Gastrocnemius medialis (tissue), 4 donors: ENCODE results near the gene SPACA4. TPM values are rescaled to one million over a fixed set of nuclear protein-coding genes. Genes with fewer than 3 reads are reported as not detected.

ENCODE experiments used
- ATAC-seq, 2 donors: fragments of 150-250 bp; one replicate each; pipeline ENCODE4 v1.9.1; 2016
- DNase-seq, 2 donors: peaks; one replicate each; pipeline ENCODE4 v3.0.0-alpha.2; 2019
- H3K27ac ChIP-seq, 4 donors: fragments of 200-600 bp; sonication (generic); 1 replicate in 1 of 4; 2 replicates in 3 of 4; pipeline ENCODE4 v1.5.1; 2016 to 2018; ENCODE audit warnings: mild to moderate bottlenecking in 2 of 4, moderate library complexity in 1 of 4
- H3K27me3 ChIP-seq, 3 donors: fragments of 200-600 bp; sonication (generic) in 2 of 3; 1 replicate in 1 of 3; 2 replicates in 2 of 3; pipeline versions ENCODE4 v1.5.1 to v1.6.0; 2016 to 2019; ENCODE audit warnings: mild to moderate bottlenecking in 1 of 3, moderate library complexity in 1 of 3
- H3K36me3 ChIP-seq, 2 donors: fragments of 200-600 bp; sonication (generic) in 1 of 2; one replicate each; pipeline ENCODE4 v1.5.1; 2017 to 2018
- H3K4me1 ChIP-seq, 2 donors: fragments of 200-600 bp; sonication (generic) in 1 of 2; one replicate each; pipeline ENCODE4 v1.5.1; 2016 to 2017; ENCODE audit warnings: mild to moderate bottlenecking in 2 of 2
- H3K4me3 ChIP-seq, 4 donors: fragments of 200-600 bp; sonication (generic) in 3 of 4; 1 replicate in 1 of 4; 2 replicates in 3 of 4; pipeline ENCODE4 v1.5.1; 2016 to 2019; ENCODE audit warnings: mild to moderate bottlenecking in 2 of 4
- H3K9me3 ChIP-seq, 3 donors: fragments of 200-600 bp; sonication (generic) in 2 of 3; 1 replicate in 1 of 3; 2 replicates in 2 of 3; pipeline ENCODE4 v1.5.1; 2016 to 2019
- CTCF ChIP-seq, 5 experiments: fragments of 450-650 bp in 3 of 5; fragments of 200-600 bp in 2 of 5; sonication (generic) in 2 of 5; IDR thresholded peaks in 4 of 5; conservative IDR thresholded peaks in 1 of 5; 1 replicate in 4 of 5; 2 replicates in 1 of 5; pipeline ENCODE4 v1.5.1; 2016 to 2019; ENCODE audit warnings: antibody characterized with exemption in 5 of 5, mild to moderate bottlenecking in 3 of 5, moderate library complexity in 3 of 5
- POLR2A ChIP-seq, 2 donors: fragments of 450-650 bp; IDR thresholded peaks; one replicate each; pipeline ENCODE4 v1.6.1; 2017; ENCODE audit warnings: antibody characterized with exemption in 2 of 2, mild to moderate bottlenecking in 2 of 2, moderate library complexity in 2 of 2
- in situ Hi-C, 4 donors: fragments of 200-750 bp; cut with MboI; loops; one replicate each; pipeline versions ENCODE4 v1.15.0 to v1.8.0; 2017; ENCODE audit warnings: low sequenced_read_pairs in 4 of 4
- intact Hi-C: fragments of 100-400 bp; cut with DNase I; formaldehyde crosslinking; loops from one replicate; pipeline ENCODE4 v1.15.1; 2023; ENCODE audit warnings: low total_unique reads
- total RNA-seq, 4 donors: library from RNA; depleted of rRNA; stranded (reverse); fragments of >200 nt; gene quantifications; one replicate each; pipeline versions ENCODE4 v1.1.0 to v1.2.3, GENCODE V29; 2016

SPACA4 gene, protein sequence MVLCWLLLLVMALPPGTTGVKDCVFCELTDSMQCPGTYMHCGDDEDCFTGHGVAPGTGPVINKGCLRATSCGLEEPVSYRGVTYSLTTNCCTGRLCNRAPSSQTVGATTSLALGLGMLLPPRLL
- not detected for total RNA-seq

DNA sequence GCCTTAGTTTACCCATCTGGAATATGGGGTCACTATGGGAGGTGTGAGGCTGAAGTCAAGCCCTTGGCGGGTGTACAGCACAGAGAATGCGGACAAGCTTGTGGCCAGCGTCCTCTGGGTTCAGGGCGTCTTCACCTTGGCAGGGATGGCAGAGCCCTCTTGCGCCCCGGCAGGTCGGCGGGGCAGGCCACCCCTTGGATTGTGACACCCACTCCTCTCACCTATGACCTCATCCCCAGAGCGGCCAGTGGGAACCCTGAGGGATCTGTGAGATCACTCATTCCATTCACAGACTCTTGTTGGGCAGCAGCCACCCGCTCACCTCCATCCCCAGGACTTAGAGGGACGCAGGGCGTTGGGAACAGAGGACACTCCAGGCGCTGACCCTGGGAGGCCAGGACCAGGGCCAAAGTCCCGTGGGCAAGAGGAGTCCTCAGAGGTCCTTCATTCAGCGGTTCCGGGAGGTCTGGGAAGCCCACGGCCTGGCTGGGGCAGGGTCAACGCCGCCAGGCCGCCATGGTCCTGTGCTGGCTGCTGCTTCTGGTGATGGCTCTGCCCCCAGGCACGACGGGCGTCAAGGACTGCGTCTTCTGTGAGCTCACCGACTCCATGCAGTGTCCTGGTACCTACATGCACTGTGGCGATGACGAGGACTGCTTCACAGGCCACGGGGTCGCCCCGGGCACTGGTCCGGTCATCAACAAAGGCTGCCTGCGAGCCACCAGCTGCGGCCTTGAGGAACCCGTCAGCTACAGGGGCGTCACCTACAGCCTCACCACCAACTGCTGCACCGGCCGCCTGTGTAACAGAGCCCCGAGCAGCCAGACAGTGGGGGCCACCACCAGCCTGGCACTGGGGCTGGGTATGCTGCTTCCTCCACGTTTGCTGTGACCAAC, at the start of gene SPACA4:
TSS of gene SPACA4 (plus strand) at position 280 of the 896 bp plus-strand sequence. CDS start at position 517, 237 bp downstream.
- in situ Hi-C loops (no loop called here), intact Hi-C loops (no loop called here)
- H3K4me3 ChIP-seq = no peak within 1 kb of the TSS
- no peaks in the 10 kb centered on the region for H3K36me3 ChIP-seq
- H3K27ac ChIP-seq = no peak within 1 kb of the TSS
- no peak for TF ChIP-seq CTCF (IDR thresholded peaks at IDR 0.05 in 4 of 5, conservative IDR thresholded peaks at IDR 0.05 in 1 of 5)
- no peak for TF ChIP-seq POLR2A (IDR thresholded peaks at IDR 0.05)
- DNase-seq (no peak), ATAC-seq (no peak)
- no peaks in the 10 kb centered on the region for H3K9me3 ChIP-seq
- H3K27me3 ChIP-seq = no peaks in the 10 kb centered on the region
- no peaks in the 10 kb centered on the region for H3K4me1 ChIP-seq

DNA sequence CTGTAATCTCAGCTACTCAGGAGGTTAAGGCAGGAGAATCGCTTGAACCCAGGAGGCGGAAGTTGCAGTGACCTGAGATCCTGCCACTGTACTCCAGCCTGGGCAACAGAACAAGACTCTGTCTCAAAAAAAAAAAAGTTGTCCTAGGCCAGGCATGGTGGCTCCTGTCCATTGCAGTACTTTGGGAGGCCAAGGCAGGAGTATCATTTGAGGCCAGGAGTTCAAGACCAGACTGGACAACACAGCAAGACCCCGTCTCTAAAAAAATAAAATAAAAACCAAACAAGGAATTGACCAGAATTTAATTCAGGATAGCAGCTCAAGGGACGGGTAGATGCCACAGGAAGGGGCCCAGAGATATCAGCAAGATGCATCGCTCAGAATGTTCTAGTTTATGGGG, 49.7 kb upstream of the SPACA4 start:
- no peaks in the 10 kb centered on the region for H3K36me3 ChIP-seq
- H3K27ac ChIP-seq = no peak overlapping the region
- no peaks in the 10 kb centered on the region for H3K27me3 ChIP-seq
- in situ Hi-C loops (no loop called here), intact Hi-C loops (no loop called here)
- DNase-seq = no peak
- no peak overlapping the region for H3K4me3 ChIP-seq
- TF ChIP-seq CTCF (IDR thresholded peaks at IDR 0.05 in 4 of 5, conservative IDR thresholded peaks at IDR 0.05 in 1 of 5) (no peak), POLR2A (IDR thresholded peaks at IDR 0.05) (no peak)
- no peak for ATAC-seq
- H3K9me3 ChIP-seq = no peaks in the 10 kb centered on the region
- H3K4me1 ChIP-seq = no peaks in the 10 kb centered on the region

DNA sequence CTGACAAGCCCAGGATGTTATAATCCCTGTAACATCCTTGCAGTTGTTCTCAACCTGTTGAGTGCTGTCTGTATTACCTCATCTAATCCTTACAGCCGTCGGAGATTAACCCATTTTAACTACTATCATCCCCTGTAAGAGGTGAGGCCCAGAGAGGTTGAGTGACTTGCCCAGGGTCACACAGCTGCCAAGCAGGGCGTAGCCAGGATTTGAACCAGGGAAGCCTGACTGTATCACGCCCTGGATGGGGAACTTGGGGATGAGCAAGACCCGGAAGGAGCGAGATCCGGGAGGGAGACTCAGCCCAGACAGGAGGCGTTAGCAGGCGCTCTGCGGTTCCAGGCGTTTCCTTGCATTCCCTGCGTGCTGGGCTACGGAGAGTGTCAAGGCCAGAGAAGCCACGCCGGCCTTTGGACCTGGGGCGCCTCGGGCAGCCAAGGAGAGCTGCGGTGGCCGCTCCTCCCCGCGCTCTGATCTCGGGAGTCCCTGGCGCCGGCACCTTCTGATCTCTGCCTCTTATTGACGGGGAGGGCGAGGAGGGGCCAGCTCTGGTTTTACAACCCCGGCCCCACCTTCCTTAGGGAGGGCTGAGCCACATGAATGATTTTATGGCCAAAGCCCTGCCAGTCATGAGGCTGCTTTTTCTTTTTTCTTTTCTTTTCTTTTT, 48.4 kb upstream of the SPACA4 start:
- in situ Hi-C loops (no loop called here), intact Hi-C loops (no loop called here)
- ATAC-seq (no peak), DNase-seq (no peak)
- Histone ChIP-seq H3K36me3 (no peaks in the 10 kb centered on the region), H3K4me1 (peaks cover 0 to 2% of the 10 kb centered on the region in 2 donors), H3K27me3 (no peaks in the 10 kb centered on the region), H3K9me3 (no peaks in the 10 kb centered on the region), H3K4me3 (no peak overlapping the region), H3K27ac (no peak overlapping the region)
- no peak for TF ChIP-seq POLR2A (IDR thresholded peaks at IDR 0.05)
- no peak for TF ChIP-seq CTCF (IDR thresholded peaks at IDR 0.05 in 4 of 5, conservative IDR thresholded peaks at IDR 0.05 in 1 of 5)

DNA sequence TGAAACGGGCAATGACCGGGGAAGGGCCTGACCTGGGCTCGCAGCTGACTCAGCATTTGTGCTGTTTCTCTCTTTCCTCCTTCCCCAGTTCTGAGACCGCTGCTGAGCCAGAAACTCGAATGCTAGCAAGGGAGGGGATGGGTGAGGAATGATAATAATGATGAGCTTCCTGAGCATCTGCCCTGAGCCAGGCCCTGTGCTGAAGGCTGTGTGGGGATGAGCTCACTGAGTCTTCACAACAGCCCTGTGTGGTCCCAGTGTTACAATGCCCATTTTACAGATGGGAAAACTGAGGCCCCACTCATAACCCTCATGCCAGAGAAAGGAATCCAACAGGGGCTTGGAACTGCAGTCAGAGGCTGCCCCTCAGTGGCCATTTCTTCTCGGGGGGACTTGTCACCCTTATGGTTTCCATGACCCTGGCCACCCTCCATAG, 46.4 kb upstream of the SPACA4 start:
- no peak for ATAC-seq
- no peaks in the 10 kb centered on the region for H3K36me3 ChIP-seq
- no peak overlapping the region for H3K27ac ChIP-seq
- in situ Hi-C loops (no loop called here), intact Hi-C loops (no loop called here)
- no peak overlapping the region for H3K4me3 ChIP-seq
- no peak for DNase-seq
- peaks cover 0 to 7% of the 10 kb centered on the region in 2 donors for H3K4me1 ChIP-seq
- TF ChIP-seq POLR2A (IDR thresholded peaks at IDR 0.05) (no peak), CTCF (IDR thresholded peaks at IDR 0.05 in 4 of 5, conservative IDR thresholded peaks at IDR 0.05 in 1 of 5) (no peak)
- no peaks in the 10 kb centered on the region for H3K9me3 ChIP-seq
- no peaks in the 10 kb centered on the region for H3K27me3 ChIP-seq
